PFSK-1 (cell line): ENCODE data around the gene RPL29.

Experiments
- POLR2AphosphoS5 ChIP-seq: IDR thresholded peaks from 2 replicates; pipeline ENCODE4 v1.6.1; 2012; ENCODE audit warnings: low read depth, mild to moderate bottlenecking, control low read depth, low read length, moderate library complexity
- TF ChIP-seq, protein P1 (sequence below), 2 experiments: IDR thresholded peaks; 2 replicates each; pipeline versions ENCODE4 v1.6.1 to v1.8.0; 2011 to 2012; ENCODE audit warnings: low read depth in 2 of 2, low read length in 2 of 2, control low read depth in 1 of 2, inconsistent platforms in 1 of 2, mild to moderate bottlenecking in 1 of 2, moderate library complexity in 1 of 2; ENCODE audit not compliant: insufficient read depth in 1 of 2

DNA sequence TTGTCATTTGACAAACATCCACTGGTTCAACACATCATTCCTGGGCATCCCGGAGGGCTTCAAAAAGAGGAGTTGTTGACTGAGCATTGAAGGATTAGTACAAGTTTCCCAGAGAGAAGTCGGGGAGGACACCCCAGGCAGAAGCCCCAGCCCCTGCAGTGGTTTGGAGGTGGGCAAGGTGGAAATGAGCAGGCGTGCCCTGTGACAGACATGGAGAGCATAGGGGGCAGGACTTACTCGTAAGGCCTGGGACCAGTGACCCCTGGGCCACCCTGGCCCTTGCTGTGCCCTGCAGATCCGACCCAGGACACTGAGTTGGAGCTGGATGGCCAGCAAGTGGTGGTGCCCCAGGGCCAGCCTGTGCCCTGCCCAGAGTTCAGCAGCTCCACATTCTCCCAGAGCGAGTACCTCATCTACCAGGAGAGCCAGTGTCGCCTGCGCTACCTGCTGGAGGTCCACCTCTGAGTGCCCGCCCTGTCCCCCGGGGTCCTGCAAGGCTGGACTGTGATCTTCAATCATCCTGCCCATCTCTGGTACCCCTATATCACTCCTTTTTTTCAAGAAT, 47.6 kb downstream of the RPL29 start:
- no peak for TF ChIP-seq POLR2AphosphoS5
- TF ChIP-seq, protein P1, sequence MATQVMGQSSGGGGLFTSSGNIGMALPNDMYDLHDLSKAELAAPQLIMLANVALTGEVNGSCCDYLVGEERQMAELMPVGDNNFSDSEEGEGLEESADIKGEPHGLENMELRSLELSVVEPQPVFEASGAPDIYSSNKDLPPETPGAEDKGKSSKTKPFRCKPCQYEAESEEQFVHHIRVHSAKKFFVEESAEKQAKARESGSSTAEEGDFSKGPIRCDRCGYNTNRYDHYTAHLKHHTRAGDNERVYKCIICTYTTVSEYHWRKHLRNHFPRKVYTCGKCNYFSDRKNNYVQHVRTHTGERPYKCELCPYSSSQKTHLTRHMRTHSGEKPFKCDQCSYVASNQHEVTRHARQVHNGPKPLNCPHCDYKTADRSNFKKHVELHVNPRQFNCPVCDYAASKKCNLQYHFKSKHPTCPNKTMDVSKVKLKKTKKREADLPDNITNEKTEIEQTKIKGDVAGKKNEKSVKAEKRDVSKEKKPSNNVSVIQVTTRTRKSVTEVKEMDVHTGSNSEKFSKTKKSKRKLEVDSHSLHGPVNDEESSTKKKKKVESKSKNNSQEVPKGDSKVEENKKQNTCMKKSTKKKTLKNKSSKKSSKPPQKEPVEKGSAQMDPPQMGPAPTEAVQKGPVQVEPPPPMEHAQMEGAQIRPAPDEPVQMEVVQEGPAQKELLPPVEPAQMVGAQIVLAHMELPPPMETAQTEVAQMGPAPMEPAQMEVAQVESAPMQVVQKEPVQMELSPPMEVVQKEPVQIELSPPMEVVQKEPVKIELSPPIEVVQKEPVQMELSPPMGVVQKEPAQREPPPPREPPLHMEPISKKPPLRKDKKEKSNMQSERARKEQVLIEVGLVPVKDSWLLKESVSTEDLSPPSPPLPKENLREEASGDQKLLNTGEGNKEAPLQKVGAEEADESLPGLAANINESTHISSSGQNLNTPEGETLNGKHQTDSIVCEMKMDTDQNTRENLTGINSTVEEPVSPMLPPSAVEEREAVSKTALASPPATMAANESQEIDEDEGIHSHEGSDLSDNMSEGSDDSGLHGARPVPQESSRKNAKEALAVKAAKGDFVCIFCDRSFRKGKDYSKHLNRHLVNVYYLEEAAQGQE (IDR thresholded peaks at IDR 0.05; ENCODE audit: insufficient read depth in 1 of 2, low read depth in 2 of 2, low read length in 2 of 2), result no peak
